Endothelial cell of umbilical vein (primary cell): Measurements from ENCODE around the gene RIPOR3. TPM values are rescaled to one million over a fixed set of nuclear protein-coding genes. Genes with fewer than 3 reads are reported as not detected.

Source experiments
- BruUV-seq: library from RNA; stranded (reverse); fragments of 400-500 nt; replicated peaks from 2 replicates; lab custom pipeline; 2021; lab: Mats Ljungman, UMichigan
- CTCF ChIA-PET: fragments of 300-600, 350-600 bp; sonication (Branson Sonifier 250); formaldehyde crosslinking; loops from one replicate; lab custom pipeline; 2021; ENCODE audit warnings: antibody characterized with exemption, inconsistent platforms; lab: Charles Lee
- POLR2A ChIA-PET: fragments of 300-600, 350-600 bp; sonication (Branson Sonifier 250); formaldehyde crosslinking; loops from one replicate; lab custom pipeline; 2021; ENCODE audit warnings: antibody characterized with exemption, inconsistent platforms; lab: Charles Lee
- DNase-seq: peaks from one replicate; pipeline ENCODE4 v3.0.0-alpha.2; 2011; ENCODE audit warnings: low read depth, low spot score
- FAIRE-seq: peaks from 2 replicates; lab custom pipeline; 2011; peaks lifted over from hg19 to GRCh38; lab: Jason Lieb, UNC
- H2AFZ ChIP-seq: 2 replicates; pipeline ENCODE4 v1.6.0; 2012; ENCODE audit warnings: low read depth, low read length, control low read depth, inconsistent platforms
- H3K27ac ChIP-seq: 2 replicates; pipeline ENCODE4 v1.5.1; 2011; ENCODE audit warnings: low read depth, mild to moderate bottlenecking, control low read depth, low read length, moderate library complexity; ENCODE audit not compliant: insufficient read depth
- H3K27me3 ChIP-seq, 2 experiments: 2 replicates each; pipeline versions ENCODE4 v1.6.0 to v1.6.1; 2011; ENCODE audit warnings: low read length in 2 of 2, mixed read lengths in 1 of 2; ENCODE audit not compliant: control insufficient read depth in 2 of 2, insufficient read depth in 2 of 2
- H3K36me3 ChIP-seq, 2 experiments: 2 replicates in 1 of 2; 3 replicates in 1 of 2; pipeline ENCODE4 v1.5.1; 2011; ENCODE audit warnings: low read length in 2 of 2, mild to moderate bottlenecking in 1 of 2, moderate library complexity in 1 of 2; ENCODE audit not compliant: control insufficient read depth in 2 of 2, insufficient read depth in 2 of 2; ENCODE audit errors: extremely low read depth in 1 of 2
- H3K4me1 ChIP-seq: 3 replicates; pipeline ENCODE4 v1.5.1; 2011; ENCODE audit warnings: mild to moderate bottlenecking, low read length; ENCODE audit not compliant: control insufficient read depth, insufficient read depth; ENCODE audit errors: extremely low read depth
- H3K4me2 ChIP-seq: 2 replicates; pipeline ENCODE4 v1.6.1; 2011; ENCODE audit warnings: low read length, control low read depth, mixed read lengths; ENCODE audit not compliant: insufficient read depth
- H3K4me3 ChIP-seq, 3 experiments: fragments of 200-600 bp in 1 of 3; sonication (generic), shearing (Covaris generic) in 1 of 3; replicated peaks in 1 of 3; 2 replicates each; pipeline ENCODE4 v1.5.1; 2011 to 2016; ENCODE audit warnings: control low read depth in 3 of 3, low read length in 3 of 3, mild to moderate bottlenecking in 2 of 3, inconsistent platforms in 1 of 3, low read depth in 1 of 3, moderate library complexity in 1 of 3; ENCODE audit not compliant: insufficient read depth in 1 of 3
- H3K79me2 ChIP-seq: 2 replicates; pipeline ENCODE4 v1.6.0; 2012; ENCODE audit warnings: low read length, inconsistent platforms; ENCODE audit not compliant: control insufficient read depth, insufficient read depth
- H3K9ac ChIP-seq: replicated peaks from 2 replicates; pipeline ENCODE3; 2011; ENCODE audit warnings: low read length, control low read depth; ENCODE audit not compliant: insufficient read depth; ENCODE audit errors: extremely low read depth
- H3K9me1 ChIP-seq: replicated peaks from 3 replicates; pipeline ENCODE4 v1.6.0; 2011; ENCODE audit warnings: mild to moderate bottlenecking, low read length; ENCODE audit not compliant: control insufficient read depth, insufficient read depth; ENCODE audit errors: extremely low read depth
- H3K9me3 ChIP-seq: replicated peaks from 2 replicates; pipeline ENCODE4 v1.5.1; 2012; ENCODE audit warnings: low read length, inconsistent platforms; ENCODE audit not compliant: control insufficient read depth, insufficient read depth
- H4K20me1 ChIP-seq: replicated peaks from 2 replicates; pipeline ENCODE3; 2011; ENCODE audit warnings: mild to moderate bottlenecking, low read length; ENCODE audit not compliant: control insufficient read depth, insufficient read depth; ENCODE audit errors: extremely low read depth
- EZH2 ChIP-seq: IDR thresholded peaks from 2 replicates; pipeline ENCODE4 v1.6.1; 2012; ENCODE audit warnings: borderline replicate concordance, low read depth, mild to moderate bottlenecking, moderate library complexity, low read length, inconsistent platforms; ENCODE audit not compliant: severe bottlenecking
- FOS ChIP-seq: IDR thresholded peaks from 2 replicates; pipeline ENCODE4 v1.6.1; 2011; ENCODE audit warnings: mild to moderate bottlenecking, low read length, moderate library complexity, borderline replicate concordance; ENCODE audit not compliant: insufficient read depth
- GATA2 ChIP-seq: IDR thresholded peaks from 2 replicates; pipeline ENCODE4 v1.7.0; 2011; ENCODE audit warnings: low read depth, mild to moderate bottlenecking, moderate library complexity, mixed read lengths, low read length; ENCODE audit not compliant: insufficient read length, insufficient read depth
- JUN ChIP-seq: IDR thresholded peaks from 2 replicates; pipeline ENCODE4 v1.6.1; 2011; ENCODE audit warnings: borderline replicate concordance, low read depth; ENCODE audit not compliant: insufficient read length, insufficient read depth
- MAX ChIP-seq: IDR thresholded peaks from 2 replicates; pipeline ENCODE4 v1.6.1; 2011; ENCODE audit not compliant: insufficient read depth, insufficient read length
- MYC ChIP-seq: IDR thresholded peaks from one replicate; pipeline ENCODE4 v1.6.1; 2011; ENCODE audit warnings: mild to moderate bottlenecking, low read depth, low read length
- POLR2A ChIP-seq: IDR thresholded peaks from 2 replicates; pipeline ENCODE4 v1.6.1; 2012; ENCODE audit warnings: low read depth, mild to moderate bottlenecking, control low read depth, low read length
- POLR2AphosphoS5 ChIP-seq: IDR thresholded peaks from 2 replicates; pipeline ENCODE4 v1.6.1; 2012; ENCODE audit warnings: low read depth, mild to moderate bottlenecking, control low read depth, low read length, moderate library complexity; ENCODE audit not compliant: insufficient read depth
- dilution Hi-C: fragments of 300-500 bp; cut with MboI; formaldehyde crosslinking; loops from one replicate; pipeline ENCODE4 v1.15.0; 2019; ENCODE audit warnings: low sequenced_read_pairs; ENCODE audit not compliant: extremely low pct_ligation_motif_present
- intact Hi-C: fragments of 100-400 bp; cut with micrococcal nuclease; formaldehyde crosslinking; loops from one replicate; pipeline ENCODE4 v1.10.0; 2022
- polyA plus RNA-seq, 4 experiments: library from polyadenylated mRNA; depleted of rRNA in 3 of 4; stranded (reverse) in 3 of 4; unstranded in 1 of 4; fragments of >200 nt; gene quantifications; 2 replicates each; pipeline versions ENCODE4 v1.2.1 to v1.2.3, GENCODE V29; 2011 to 2012; ENCODE audit warnings: missing spikeins in 1 of 4
- total RNA-seq: library from RNA; stranded (reverse); gene quantifications from 2 replicates; pipeline ENCODE4 v1.2.3, GENCODE V29; 2021
- TF ChIP-seq, protein P1 (sequence below), 2 donors: IDR thresholded peaks; 1 replicate in 1 of 2; 2 replicates in 1 of 2; pipeline ENCODE4 v1.5.1; 2011; ENCODE audit warnings: low read length in 2 of 2, mild to moderate bottlenecking in 2 of 2, moderate library complexity in 2 of 2, control low read depth in 1 of 2, inconsistent platforms in 1 of 2, low read depth in 1 of 2; ENCODE audit not compliant: insufficient read depth in 1 of 2; ENCODE audit errors: extremely low read depth in 1 of 2

Gene RIPOR3
- total and polyA plus RNA-seq, 2 donors (not counting 3 experiments of a cell fraction or from before 2014, with no cell fraction given) = not detected

DNA sequence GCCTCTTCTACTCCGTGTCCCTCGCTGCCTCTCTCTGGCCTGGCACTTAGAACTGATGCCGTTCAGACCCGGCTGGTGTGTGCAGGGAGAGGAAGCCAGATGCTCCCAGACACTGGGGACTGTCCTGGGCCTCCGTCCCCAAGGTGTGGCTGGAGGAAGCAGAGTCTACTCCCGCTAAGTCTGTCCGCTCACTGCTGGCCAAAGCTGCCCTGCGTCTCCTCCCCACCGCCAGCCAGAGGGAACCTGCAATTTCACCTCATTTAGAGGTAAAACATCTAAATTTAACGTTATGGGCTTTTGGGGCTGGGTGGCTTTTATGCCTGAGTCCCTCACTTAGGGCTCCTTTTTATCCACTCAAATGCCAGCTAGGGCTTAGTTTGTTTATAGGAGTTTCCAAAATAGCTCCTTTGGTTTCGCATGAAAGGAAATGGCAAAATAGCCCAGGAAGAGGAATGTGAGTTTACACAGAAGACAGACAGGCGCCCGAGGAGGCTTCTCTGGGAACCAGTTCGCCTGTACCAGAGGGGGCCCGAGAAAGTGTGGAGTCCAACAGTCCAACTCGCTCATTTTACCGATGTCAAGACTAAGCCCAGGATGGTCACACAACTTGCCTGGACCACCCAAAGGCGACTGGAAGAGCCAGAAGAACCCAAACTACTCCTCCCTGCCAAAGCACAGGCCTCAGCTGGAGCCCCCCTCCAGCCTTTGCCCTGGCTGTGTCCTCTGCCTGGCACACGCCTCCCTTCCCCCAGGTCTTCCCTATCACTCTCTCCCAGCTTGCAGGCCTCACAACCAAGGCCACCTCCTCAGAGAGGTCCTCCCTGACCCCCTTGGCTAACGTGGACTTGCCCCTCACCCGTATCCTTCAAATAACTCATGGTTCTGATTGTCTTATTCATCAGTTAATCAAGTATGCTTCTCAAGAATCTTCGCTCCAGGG lies 54.5 kb downstream of the RIPOR3 start:
- ChIA-PET CTCF (interaction anchor here (1.1 to 4.3 kb wide), 6 partner anchors 11 to 113 kb away, joined by 3 to 19 read pairs (median 6); no protein-coding TSS in a partner anchor), POLR2A (no interaction called here)
- Histone ChIP-seq H3K9me3 (no peaks in the 10 kb centered on the region), H3K36me3 (no peaks in the 10 kb centered on the region), H3K27ac (no peak overlapping the region), H3K79me2 (no peaks in the 10 kb centered on the region), H3K9ac (no peak overlapping the region), H3K4me2 (no peak overlapping the region), H4K20me1 (no peaks in the 10 kb centered on the region), H3K27me3 (no peaks in the 10 kb centered on the region), H2AFZ (no peak overlapping the region), H3K9me1 (no peaks in the 10 kb centered on the region), H3K4me3 (no peak overlapping the region), H3K4me1 (no peaks in the 10 kb centered on the region)
- FAIRE-seq (no peak), DNase-seq (no peak)
- dilution Hi-C loops = no loop called here
- no TSS peak for BruUV-seq
- intact Hi-C loops = no loop called here
- TF ChIP-seq MAX (no peak), POLR2AphosphoS5 (no peak), MYC (no peak), POLR2A (no peak), EZH2 (no peak), JUN (no peak), FOS (no peak), GATA2 (no peak)
- TF ChIP-seq, protein P1, sequence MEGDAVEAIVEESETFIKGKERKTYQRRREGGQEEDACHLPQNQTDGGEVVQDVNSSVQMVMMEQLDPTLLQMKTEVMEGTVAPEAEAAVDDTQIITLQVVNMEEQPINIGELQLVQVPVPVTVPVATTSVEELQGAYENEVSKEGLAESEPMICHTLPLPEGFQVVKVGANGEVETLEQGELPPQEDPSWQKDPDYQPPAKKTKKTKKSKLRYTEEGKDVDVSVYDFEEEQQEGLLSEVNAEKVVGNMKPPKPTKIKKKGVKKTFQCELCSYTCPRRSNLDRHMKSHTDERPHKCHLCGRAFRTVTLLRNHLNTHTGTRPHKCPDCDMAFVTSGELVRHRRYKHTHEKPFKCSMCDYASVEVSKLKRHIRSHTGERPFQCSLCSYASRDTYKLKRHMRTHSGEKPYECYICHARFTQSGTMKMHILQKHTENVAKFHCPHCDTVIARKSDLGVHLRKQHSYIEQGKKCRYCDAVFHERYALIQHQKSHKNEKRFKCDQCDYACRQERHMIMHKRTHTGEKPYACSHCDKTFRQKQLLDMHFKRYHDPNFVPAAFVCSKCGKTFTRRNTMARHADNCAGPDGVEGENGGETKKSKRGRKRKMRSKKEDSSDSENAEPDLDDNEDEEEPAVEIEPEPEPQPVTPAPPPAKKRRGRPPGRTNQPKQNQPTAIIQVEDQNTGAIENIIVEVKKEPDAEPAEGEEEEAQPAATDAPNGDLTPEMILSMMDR (IDR thresholded peaks at IDR 0.05; ENCODE audit: extremely low read depth in 1 of 2, insufficient read depth in 1 of 2, low read depth in 1 of 2, low read length in 2 of 2) = no peak
